ENCODE measurements around the gene ARMC10.

DNA sequence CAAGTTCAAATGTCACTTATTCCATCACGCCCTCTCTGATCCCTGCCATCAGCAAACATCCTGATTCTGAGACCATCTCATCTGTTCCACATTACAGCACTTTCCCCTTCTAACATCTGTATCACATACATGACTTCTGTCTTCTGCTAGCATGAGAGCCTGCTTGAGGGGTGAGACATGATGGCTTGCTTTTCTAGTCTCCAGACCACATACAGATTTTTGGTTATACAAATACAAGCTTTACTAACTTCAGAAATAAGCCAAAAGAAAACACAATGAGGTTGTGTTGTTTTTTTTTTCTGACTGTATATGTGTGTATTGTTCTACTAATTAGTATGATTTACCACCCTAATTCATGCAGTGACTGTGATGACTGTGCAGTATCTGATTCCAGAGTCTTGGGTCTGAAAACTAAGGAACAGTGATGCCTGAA lies 39.7 kb downstream of the ARMC10 start:
- TF ChIP-seq POLR2A (IDR thresholded peaks at IDR 0.05) (no peak), EP300 (IDR thresholded peaks at IDR 0.05) (no peak)
- TF ChIP-seq, protein P1, sequence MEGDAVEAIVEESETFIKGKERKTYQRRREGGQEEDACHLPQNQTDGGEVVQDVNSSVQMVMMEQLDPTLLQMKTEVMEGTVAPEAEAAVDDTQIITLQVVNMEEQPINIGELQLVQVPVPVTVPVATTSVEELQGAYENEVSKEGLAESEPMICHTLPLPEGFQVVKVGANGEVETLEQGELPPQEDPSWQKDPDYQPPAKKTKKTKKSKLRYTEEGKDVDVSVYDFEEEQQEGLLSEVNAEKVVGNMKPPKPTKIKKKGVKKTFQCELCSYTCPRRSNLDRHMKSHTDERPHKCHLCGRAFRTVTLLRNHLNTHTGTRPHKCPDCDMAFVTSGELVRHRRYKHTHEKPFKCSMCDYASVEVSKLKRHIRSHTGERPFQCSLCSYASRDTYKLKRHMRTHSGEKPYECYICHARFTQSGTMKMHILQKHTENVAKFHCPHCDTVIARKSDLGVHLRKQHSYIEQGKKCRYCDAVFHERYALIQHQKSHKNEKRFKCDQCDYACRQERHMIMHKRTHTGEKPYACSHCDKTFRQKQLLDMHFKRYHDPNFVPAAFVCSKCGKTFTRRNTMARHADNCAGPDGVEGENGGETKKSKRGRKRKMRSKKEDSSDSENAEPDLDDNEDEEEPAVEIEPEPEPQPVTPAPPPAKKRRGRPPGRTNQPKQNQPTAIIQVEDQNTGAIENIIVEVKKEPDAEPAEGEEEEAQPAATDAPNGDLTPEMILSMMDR (IDR thresholded peaks at IDR 0.05), result no peak

All from tibial nerve (tissue), 4 donors.